EL (cell line): Measurements from ENCODE around the gene ARRDC1.
"Not testable (repeated sequence)": the region's sequence is repeated elsewhere in the genome, so short reads cannot be mapped to it uniquely, and the experiment has no call there.

ENCODE experiments used
- DNase-seq: peaks from one replicate; pipeline ENCODE4 v3.0.0-alpha.2; 2016

Gene ARRDC1

DNA sequence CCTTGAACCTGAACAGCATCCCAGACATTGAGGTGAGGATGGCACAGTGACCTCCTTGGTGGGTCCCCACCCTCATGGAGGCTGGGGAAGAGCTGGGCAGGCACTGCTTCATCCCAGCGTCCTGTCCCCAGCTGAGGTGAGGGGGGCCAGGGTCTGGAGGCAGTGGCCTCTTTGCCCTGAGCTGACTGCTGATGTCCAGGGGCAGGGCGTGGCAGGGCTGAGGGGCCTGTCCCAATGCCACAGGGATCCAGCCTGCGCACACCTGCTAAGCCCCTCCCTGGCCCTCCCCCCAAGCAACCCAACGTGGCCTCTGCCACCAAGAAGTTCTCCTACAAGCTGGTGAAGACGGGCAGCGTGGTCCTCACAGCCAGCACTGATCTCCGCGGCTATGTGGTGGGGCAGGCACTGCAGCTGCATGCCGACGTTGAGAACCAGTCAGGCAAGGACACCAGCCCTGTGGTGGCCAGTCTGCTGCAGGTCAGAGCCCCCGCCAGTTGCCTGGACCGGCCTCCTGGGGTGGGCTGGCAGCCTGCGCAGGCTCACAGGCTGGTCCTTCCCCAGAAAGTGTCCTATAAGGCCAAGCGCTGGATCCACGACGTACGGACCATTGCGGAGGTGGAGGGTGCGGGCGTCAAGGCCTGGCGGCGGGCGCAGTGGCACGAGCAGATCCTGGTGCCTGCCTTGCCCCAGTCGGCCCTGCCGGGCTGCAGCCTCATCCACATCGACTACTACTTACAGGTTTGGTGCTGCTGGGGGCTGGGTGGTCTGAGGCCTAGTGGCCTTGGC, 8.4 kb downstream of the ARRDC1 start:
- DNase-seq: no peak

DNA sequence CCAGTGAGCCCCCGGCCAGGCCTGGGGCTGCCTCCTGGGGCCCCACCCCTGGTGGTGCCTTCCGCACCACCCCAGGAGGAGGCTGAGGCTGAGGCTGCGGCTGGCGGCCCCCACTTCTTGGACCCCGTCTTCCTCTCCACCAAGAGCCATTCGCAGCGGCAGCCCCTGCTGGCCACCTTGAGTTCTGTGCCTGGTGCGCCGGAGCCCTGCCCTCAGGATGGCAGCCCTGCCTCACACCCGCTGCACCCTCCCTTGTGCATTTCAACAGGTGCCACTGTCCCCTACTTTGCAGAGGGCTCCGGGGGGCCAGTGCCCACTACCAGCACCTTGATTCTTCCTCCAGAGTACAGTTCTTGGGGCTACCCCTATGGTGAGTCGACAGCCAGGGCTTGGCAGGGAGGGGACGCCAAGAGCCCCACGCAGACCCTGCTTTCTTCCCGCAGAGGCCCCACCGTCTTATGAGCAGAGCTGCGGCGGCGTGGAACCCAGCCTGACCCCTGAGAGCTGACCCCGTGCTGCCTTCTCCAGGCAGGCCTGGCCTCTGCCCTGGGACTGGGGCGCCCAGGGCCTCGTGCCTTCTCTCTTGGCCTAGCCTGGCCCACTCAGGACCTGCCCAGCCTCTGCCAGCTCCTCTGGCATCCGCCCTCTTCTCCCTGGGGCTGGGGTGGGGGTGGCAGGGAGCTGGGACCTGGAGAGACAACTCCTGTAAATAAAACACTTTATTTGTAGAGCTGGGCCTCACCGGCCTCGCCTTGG, 9.3 kb downstream of the ARRDC1 start:
- no peak for DNase-seq

DNA sequence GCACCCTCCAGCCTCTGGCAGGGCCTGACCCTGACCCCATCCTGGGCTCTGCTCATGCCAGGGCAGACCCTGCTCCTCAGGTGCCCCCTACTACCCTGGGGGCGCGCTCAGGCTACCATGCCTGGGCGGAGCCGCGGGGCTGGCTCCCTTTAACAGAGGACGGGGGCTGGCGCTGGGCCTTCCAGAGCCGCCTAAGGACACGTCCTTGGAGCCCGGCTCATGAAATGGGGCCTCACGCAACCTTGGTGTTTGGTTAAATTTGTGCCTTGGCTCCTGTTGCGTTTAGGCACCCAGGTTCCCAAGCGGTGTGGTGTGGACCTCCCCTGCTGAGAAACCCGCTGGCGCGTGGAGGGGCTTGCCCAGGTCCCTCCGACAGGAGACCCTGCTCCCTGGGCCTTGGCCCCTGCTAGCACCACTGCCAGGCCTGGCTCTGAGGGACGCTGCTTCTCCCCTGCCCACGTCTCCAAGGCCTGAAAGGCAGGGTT, 9.9 kb downstream of the ARRDC1 start:
- DNase-seq: no peak

DNA sequence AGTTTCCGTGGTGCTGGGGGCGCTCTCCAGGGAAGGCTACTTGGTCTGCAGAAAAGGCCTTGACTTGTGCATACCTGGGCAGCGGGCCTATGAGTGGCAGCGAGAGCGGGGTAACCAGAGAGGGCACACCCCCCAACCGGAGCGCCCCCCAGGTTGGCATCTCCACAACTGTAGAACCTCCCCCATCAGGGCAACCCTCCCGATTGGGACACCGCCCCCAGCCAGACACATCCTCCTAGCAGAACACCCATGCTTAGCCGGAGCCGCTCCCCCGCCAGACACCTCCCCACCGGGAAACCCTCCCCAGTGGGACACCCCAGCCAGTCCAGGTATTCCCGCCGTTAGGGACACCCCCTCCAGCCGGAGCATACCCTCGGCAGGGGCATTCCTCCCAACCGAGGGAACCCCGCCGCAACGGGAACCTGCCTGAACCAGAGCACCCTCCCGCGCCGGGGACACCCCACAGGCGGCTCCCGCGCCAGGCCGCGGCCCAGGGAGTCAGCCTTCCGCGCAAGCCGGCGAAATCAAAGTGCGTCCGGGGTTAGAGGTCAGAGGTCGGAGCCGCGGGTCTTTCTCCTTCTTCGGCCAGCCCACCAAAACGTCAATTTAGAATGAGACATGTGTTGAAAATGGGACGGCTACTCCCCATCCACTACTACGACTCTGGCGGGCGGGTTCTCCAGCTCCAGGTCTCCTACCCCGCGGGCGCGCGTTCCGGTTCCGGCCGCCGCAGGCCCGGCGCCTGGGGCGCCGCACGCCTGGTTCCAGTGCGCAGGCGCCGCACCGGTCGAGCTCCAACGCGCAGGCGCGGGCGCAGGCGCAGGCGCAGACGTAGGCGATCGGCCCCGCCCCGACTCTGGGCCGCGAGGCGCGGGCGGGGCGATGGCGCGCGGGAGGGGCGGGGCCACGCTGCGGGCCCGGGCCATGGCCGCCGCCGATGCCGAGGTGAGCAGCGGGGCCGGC, 12.9 kb downstream of the ARRDC1 start, which contains the start of gene EHMT1:
TSS of gene EHMT1 (plus strand) at position 901 of the 963 bp plus-strand sequence. CDS start at position 925, 24 bp downstream.
- DNase-seq: peak; percentile 87

DNA sequence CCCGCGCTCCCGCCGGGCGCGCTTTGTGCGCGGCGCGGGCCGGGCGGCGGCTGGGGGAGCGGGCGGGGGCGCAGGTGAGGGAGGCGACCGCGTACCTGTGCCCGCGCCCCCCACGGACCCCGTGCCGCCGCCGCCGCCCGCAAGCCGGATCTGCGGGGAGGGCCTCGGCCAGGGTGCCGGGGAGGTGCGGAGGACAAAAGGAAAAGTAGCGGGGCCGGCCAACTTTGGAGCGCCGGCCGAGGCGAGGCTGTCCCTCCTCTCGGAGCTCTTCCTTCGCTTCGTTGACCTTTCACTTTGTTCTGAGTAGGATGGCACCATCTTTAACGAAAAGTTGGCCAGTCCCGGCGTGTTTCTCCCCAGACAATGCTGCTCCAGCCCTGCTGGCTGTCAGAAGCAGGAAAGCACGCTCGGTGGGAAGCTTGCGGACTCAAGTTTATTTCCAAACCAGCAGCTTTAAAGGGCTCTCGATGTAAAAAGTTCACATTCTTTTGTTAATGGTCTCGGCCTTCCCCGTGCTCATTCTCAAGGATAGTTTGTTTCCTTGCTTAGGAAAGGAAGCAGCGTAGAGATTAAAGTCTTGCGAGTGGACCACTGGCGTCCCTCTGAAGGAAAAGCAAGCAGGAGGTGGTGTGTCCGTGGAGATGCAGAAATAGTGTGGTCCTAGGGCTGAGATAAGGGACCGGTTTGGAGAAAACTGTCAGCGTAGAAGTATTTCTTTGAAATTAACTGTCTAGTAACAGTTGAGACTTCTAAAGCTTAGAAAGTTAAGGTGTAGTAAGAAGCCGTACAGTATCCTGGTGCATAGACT, 14.0 kb downstream of the ARRDC1 start:
- DNase-seq: peak; percentile 48

DNA sequence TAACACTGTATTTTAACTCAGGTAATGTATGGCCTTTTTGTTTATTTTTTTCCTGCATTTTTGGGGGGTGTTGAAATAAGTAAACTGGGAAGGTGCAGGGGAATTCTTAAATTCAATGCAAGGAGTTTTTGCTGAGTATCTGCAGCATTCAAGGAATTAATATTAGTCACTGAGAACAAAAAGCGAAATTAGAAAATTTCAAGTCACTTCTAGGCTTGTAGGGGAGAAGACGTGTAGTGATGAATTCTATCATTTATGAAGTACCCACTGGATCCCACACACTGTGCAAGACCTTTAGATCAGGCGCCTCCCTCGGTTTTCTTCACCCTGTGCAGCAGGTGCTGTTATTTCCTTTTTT, 14.5 kb downstream of the ARRDC1 start:
- no peak for DNase-seq

DNA sequence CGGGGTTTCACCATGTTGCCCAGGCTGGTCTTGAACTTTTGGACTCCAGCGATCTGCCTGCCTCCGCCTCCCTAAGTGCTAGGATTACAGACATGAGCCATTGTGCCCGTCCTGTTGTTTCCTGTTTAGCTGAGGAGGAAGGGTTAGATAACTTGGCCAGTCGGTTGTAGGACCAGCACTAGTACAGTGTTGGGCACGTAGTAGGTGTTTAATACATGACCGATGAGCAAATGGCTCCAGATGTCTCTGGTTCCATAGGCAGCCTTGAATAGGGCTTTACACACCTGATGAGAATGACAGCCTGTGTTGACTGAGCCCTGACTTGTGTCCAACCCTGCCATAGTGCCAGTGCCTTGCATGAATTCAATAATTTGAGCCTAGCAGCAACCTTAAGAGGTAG, 15.1 kb downstream of the ARRDC1 start:
- no peak for DNase-seq

DNA sequence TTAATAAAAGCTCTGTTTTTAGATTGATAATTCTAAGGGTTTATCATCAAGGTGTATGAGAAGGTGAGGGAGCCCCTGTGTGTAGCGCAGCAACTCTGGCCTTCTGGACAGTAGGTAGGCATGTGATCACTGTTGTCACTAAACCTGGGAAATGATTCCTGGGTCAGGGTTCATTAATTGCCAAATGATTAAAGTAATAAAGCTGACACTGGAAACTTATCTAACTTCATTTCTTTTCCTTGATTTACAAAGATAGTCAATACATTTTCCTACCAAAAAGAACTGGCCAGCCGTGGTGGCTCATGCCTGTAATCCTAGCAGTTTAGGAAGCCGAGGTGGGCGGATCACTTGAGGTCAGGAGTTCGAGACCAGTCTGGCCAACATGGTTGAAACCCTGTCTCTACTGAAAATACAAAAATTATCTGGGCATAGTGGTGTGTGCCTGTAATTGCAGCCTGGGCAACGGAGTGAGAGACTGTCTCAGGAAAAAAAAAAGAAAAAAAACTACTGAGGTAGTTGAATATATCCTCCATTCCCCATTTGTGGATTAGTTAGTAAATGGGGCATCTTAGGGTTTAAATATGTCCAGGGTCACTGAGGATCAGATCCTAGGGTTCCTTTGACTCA, 15.8 kb downstream of the ARRDC1 start:
- DNase-seq: peak; percentile 36

DNA sequence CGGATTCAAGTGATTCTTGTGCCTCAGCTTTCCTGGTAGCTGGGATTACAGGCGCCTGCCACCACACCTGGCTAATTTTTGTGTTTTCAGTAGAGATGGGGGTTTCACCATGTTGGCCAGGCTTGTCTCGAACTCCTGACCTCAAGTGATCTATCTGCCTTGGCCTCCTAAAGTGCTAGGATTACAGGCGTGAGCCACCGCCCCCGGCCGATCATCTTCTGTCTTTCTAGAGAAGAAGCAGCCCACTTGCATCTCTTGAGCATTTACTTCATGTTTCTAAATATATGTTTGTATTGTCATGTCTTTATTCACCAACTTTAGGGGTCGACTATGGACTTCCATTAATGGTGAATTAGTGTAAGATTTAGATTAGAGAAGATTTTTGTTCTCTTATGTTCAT, 16.7 kb downstream of the ARRDC1 start:
- DNase-seq: not testable (repeated sequence)

DNA sequence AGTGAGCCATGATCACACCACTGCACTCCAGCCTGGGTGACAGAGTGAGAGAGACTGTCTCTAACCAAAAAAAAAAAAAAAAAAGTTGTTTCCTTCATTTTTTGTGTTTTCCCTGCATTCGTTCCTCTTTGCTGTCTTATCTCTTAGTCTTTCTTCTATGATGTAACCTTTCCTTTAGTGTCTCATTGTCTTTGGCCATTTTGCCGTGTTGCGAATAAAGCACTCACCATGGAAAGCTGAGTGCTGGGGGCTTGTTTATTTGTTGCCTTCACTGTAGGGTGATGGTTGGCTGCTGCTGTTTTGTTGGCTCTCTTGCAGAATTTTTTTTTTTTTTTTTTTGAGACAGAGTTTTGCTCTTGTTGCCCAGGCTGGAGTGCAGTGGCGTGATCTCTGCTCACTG, 21.0 kb downstream of the ARRDC1 start:
- DNase-seq: no peak

DNA sequence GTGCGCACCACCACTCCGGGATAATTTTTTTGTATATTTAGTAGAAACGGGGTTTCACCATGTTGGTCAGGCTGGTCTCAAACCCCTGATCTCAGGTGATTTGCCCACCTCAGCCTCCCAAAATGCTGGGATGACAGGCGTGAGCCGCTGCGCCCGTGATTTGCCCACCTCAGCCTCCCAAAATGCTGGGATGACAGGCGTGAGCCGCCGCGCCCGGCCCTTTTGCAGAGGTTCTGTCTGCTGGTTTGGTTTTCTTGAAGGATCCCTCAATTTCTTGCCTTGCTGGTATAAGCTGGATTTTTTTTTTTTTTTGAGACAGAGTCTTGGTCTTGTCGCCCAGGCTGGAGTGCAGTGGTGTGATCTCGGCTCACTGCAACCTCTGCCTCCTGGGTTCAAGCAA, 21.9 kb downstream of the ARRDC1 start:
- not testable (repeated sequence) for DNase-seq

DNA sequence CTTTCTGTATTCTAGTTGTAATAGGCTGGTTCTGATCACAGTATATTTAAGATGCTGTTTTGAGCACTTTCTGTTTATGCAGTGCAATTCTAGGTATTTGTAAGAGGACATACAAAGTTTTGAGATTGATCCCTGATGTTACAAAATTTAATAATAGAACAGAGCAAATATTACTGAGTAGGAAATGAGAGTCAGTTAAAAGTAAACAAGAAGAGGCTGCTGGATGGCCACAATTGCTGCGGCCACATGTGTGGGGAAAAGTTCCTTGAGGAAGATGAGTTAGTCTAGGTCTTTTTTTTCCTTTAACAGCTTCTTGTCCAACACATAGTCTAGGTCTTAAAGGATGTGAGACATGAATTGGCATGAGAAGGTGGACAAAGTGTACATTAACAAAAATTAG, 24.6 kb downstream of the ARRDC1 start:
- DNase-seq: no peak

DNA sequence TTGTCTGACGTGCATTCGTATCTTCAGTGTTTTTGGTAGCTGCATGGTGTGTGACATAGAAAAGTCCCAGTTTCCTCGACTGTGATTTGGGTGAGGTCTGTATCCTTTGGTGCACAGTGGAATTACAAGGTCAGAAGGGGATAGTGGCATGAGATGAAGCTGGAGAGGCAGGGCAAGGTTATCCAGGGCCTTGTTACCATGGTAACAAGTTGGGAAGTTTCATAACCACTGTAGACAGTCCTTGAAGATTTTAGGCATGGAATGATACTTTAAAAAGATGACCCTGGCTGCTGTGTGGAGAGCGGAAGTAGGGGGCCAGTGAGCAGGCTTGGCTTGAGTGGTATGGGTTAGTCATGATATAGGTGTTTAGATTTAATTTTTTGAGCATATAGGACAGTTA, 25.2 kb downstream of the ARRDC1 start:
- no peak for DNase-seq

DNA sequence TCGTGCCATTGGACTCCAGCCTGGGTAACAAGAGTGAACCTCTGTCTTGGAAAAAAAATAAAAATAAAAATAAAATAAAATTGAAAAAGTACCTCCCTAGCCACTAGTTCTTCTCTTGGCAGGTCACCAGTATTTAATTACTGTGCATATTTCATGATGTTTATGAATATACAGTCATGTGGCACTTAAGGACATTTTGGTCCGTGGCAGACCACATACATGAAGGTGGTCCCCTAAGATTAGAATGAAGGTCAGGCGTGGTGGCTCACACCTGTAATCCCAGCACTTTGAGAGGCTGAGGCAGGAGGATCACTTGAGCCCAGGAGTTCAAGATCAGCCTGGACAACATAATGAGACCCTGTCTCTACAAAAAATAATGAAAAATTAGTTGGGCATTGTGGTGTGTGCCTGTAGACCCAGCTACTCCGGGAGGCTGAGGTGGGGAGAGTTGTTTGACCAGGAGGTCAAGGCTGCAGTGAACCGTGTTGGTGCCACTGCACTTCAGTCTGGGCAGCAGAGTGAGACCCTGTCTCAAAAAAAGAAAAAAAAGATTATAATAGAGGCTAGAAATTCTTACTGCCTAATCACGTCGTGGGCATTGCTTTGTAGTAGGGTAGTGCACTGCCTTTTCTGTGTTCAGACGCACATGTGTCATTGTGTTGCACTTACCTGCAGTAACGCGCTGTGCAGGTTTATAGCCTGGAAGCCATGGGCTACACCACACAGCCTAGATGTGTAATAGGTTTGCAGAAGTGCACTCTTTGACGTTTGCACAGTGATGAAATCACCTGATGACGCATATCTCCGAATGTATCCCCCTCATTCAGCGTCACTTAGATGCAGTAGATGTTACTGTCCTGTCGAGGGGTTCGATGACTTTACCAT, 26.1 kb downstream of the ARRDC1 start:
- DNase-seq: no peak

DNA sequence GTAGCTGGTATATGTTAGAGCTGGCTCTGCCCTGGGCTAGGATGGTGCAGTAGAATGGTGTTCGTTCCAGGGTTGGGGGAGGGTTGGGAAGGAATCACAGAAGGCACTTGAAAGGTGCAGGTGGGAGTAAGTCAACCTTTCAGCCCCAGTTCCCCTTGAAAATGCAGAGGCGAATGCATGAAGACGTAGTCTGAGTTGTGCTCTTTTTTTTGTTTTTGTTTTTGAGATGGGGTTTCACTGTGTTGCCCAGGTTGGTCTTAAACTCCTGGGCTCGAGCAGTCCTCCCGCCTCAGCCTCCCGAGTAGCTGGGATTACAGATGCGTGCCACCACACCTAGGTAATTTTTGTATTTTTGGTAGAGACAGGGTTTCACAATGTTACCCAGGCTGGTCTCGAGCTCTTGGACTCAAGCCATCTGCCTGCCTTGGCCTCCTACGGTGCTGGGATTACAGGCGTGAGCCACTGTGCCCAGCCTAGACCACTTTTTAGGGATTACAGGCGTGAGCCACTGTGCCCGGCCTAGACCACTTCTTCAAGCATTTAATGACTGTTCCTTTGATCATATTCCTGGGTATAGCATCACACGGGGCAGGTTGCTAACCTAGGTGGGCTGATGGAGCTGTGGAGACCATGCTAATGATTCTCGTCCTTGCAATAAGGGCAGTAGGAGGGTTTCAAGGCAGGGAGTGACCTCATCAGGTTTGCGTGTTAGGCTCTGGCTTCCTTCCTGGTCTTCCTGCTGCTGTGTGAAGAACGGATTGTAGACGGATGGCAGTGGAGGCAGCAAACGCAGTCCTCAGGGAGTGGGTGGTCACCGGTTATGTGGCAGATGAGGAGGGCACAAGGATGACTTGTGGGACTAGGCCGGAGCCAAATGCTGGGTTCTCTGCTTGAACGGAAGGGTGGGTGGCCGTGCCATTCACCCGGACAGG, 27.0 kb downstream of the ARRDC1 start:
- DNase-seq: no peak

DNA sequence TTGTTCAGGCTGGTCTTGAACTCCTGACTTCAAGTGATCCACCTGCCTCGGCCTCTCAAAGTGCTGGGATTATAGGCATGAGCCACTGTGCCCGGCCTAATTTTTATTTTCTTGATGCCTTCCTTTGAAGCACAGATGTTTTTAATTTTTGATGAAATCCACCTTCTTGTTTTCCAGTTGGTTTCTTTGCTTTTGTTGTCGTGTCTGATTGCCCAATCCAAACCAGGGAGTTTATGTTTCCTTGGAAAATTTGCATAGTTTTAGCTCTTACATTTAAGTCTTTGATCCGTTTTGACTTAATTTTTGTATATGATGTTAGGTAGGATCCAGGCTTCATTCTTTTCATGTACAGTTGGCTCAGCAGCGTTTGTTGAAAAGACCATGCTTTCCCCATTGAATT, 28.5 kb downstream of the ARRDC1 start:
- DNase-seq: no peak

DNA sequence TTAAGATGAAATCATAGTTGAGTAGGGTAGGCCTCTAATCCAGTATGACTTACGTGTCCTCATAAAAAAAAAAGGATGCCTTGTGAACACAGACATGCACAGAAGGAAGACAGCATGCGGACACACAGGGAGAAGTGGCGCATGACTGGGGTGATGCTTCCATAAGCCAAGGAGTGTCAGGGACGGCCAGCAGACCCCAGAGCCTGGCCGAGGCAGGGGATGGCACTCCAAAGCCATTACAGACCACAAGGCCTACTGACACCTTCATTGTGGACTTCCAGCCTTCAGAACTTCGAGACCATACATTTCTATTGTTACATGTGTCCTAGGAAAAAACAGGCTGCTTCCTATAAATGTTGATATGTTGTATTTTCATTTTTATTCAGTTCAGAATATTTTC, 33.2 kb downstream of the ARRDC1 start:
- peak; percentile 19 for DNase-seq

DNA sequence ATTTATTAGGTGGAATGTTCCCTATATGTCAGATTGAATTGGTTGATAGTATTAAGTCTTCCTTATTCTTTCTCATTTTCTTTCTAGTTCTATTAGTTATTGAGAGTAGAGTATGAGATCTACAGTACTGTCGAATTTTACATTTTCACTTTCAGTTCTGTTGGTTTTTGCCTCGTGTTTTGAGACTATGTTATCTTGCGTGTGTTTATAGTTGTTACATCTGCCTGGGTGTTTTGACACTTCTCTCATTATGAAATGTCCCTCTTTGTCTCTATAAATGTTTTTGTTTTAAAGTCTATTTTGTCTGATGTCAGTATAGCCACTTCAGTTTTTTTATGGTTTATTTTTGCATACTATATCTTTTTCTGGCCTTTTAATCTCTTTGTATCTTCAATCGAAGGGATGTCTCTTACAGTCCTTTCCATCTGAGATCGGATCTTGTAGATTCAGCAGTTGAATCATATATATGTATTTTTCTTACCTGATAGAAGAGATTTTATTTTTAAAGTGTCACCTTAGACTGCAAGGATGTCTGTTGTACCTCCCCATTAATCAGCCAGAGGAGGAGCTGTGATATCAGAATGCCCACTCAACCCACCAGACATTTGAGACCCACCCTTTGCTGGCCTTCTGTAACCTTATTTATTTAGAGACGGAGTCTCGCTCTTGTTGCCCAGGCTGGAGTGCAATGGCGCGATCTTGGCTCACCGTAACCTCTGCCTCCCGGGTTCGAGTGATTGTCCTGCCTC, 34.0 kb downstream of the ARRDC1 start:
- DNase-seq: peak; percentile 23

DNA sequence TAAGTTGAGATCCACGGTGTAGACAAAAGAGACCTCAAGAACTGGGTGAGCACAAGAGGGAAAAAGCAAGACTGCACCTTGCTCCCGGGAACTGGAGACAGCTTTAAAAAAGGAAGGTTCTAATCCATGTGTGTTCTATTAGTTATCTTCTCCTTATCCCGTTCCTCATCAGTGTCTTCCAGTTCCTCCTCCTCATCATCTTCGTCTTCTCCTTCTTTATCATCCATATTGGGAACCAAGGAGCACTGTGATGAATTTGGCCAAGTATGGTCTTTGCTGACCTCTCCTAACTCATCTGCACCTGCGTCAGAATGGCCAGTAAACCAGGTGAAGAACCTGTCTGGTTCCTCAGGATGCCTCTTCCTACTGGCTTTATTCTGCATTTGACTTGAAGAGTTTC, 35.4 kb downstream of the ARRDC1 start:
- DNase-seq: no peak
